SK-N-MC (cell line): ENCODE data around the gene MAP3K9.

Source experiments
- EZH2 ChIP-seq: fragments of 200-600 bp; sonication (generic); IDR thresholded peaks from one replicate; pipeline ENCODE4 v1.6.1; 2017; ENCODE audit warnings: antibody characterized with exemption
- FOXP2 ChIP-seq: optimal IDR thresholded peaks from 2 replicates; pipeline ENCODE3; 2011; ENCODE audit warnings: mild to moderate bottlenecking, moderate library complexity; ENCODE audit not compliant: insufficient read depth; ENCODE audit errors: extremely low read length, control extremely low read depth
- POLR2AphosphoS5 ChIP-seq: IDR thresholded peaks from 2 replicates; pipeline ENCODE4 v1.6.1; 2012; ENCODE audit warnings: mild to moderate bottlenecking, low read depth, low read length, borderline replicate concordance

GRCh38 chr14:70827347-70827746, 18.0 kb upstream of the MAP3K9 start:
- no peak for TF ChIP-seq POLR2AphosphoS5
- no peak for TF ChIP-seq EZH2
- TF ChIP-seq FOXP2: no peak
